ENCODE results near the gene PPBP. TPM values are rescaled to one million over a fixed set of nuclear protein-coding genes. Genes with fewer than 3 reads are reported as not detected.

PPBP gene
- total RNA-seq, 2 donors from 2014 or later, result not detected

DNA sequence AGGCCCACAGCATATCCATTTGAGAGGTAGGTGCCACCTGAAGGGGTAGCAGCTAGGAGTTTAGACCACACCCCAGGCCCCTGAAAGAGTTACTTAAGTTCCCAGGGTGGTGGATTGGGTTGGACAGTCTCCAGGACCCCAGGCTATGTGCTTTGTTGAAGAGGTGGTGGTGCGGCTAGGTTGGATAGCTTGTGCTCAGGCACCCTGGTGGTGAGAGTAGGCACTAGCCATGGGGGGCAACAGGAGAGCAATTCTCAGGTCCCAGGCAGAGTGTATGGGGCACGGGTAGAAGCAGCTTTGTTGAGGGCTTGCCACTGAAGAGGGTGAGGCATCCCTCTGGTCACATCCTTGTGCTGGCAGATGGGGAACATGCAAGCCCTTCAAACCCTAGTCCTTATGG is 11.8 kb downstream of the PPBP start:
- Histone ChIP-seq H3K9me3 (no peaks in the 10 kb centered on the region), H3K4me1 (replicated peaks) (no peaks in the 10 kb centered on the region), H3K36me3 (no peaks in the 10 kb centered on the region), H3K4me3 (no peak overlapping the region), H3K27ac (no peak overlapping the region), H3K27me3 (replicated peaks; ENCODE audit: insufficient read depth) (no peaks in the 10 kb centered on the region)
- no peak for DNase-seq (ENCODE audit: low spot score)
- WGBS, result 75% methylated on average over 2 of the region's 2 CpGs
- TF ChIP-seq, protein P1, sequence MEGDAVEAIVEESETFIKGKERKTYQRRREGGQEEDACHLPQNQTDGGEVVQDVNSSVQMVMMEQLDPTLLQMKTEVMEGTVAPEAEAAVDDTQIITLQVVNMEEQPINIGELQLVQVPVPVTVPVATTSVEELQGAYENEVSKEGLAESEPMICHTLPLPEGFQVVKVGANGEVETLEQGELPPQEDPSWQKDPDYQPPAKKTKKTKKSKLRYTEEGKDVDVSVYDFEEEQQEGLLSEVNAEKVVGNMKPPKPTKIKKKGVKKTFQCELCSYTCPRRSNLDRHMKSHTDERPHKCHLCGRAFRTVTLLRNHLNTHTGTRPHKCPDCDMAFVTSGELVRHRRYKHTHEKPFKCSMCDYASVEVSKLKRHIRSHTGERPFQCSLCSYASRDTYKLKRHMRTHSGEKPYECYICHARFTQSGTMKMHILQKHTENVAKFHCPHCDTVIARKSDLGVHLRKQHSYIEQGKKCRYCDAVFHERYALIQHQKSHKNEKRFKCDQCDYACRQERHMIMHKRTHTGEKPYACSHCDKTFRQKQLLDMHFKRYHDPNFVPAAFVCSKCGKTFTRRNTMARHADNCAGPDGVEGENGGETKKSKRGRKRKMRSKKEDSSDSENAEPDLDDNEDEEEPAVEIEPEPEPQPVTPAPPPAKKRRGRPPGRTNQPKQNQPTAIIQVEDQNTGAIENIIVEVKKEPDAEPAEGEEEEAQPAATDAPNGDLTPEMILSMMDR (IDR thresholded peaks at IDR 0.05), result no peak
- no peak for TF ChIP-seq POLR2AphosphoS5 (IDR thresholded peaks at IDR 0.05)
- intact Hi-C loops (cut with DNase I), result no loop called here

DNA sequence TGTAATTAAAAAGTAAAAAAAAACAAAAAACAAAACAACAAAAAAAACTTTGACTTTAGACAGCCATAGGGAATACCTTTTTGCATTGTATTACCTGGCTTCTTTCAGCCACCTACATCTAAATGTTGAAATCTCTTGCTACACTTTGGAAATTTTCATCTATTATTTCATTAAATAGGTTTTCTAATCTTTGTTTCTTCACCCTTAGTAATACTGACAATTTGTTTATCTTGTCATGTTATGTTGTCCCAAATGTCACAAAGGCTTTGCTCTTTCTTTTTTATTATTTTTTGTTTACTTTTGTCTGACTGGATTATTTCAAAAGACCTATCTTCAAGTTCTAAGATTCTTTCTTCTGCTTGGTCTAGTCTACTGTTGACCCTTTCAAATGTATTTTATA is 13.6 kb downstream of the PPBP start:
- Histone ChIP-seq H3K4me3 (no peak overlapping the region), H3K27me3 (replicated peaks; ENCODE audit: insufficient read depth) (no peaks in the 10 kb centered on the region), H3K4me1 (replicated peaks) (no peaks in the 10 kb centered on the region), H3K9me3 (no peaks in the 10 kb centered on the region), H3K36me3 (no peaks in the 10 kb centered on the region), H3K27ac (no peak overlapping the region)
- no peak for DNase-seq (ENCODE audit: low spot score)
- TF ChIP-seq POLR2AphosphoS5 (IDR thresholded peaks at IDR 0.05), result no peak
- TF ChIP-seq, protein P1 (IDR thresholded peaks at IDR 0.05), result no peak
- TF ChIP-seq POLR2A (IDR thresholded peaks at IDR 0.05), result no peak
- intact Hi-C loops (cut with DNase I), result no loop called here

DNA sequence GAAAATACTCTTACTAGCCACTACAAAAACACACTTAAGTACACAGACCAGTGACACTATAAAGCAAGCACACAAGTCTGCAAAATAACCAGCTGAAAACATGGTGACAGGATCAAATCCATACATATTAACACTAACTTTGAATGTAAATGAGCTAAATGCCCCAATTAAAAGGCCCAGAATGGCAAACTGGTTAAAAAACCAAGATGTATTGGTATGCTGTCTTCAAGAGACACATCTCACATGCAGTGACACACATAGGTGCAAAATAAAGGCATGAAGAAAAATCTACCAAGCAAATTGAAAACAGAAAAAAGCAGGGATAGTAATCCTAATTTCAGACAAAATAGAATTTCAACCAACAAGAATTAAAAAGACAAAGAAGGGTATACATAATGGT is 17.0 kb downstream of the PPBP start:
- H3K9me3 ChIP-seq, result no peaks in the 10 kb centered on the region
- H3K4me1 ChIP-seq (replicated peaks), result no peaks in the 10 kb centered on the region

DNA sequence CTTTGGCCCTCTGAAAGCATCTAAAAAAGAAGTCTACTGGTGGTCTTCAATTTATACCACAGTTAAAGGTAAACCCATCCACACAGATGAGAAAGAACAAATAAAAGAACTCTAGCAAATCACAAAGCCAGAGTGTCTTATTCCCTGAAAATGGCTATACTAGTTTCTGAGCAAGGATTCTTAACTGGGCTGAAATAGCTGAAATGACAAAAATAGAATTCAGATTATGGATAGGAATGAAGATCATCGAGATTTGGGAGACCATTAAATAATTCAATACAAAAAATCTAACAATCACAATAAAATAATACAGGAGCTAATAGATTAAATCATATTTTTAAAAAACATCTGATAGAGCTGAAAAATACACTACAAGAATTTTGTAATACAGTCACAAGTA is 18.0 kb downstream of the PPBP start:
- Histone ChIP-seq H3K4me1 (replicated peaks) (no peaks in the 10 kb centered on the region), H3K4me3 (no peak overlapping the region), H3K36me3 (no peaks in the 10 kb centered on the region), H3K27me3 (replicated peaks; ENCODE audit: insufficient read depth) (no peaks in the 10 kb centered on the region), H3K9me3 (no peaks in the 10 kb centered on the region), H3K27ac (no peak overlapping the region)
- 96% methylated on average over 1 of the region's 1 CpG for whole genome bisulfite sequencing
- DNase-seq (ENCODE audit: low spot score), result no peak
- intact Hi-C loops (cut with DNase I), result no loop called here
- TF ChIP-seq, protein P1 (IDR thresholded peaks at IDR 0.05), result no peak
- no peak for TF ChIP-seq POLR2AphosphoS5 (IDR thresholded peaks at IDR 0.05)
- no peak for TF ChIP-seq POLR2A (IDR thresholded peaks at IDR 0.05)

More for the DNA sequence above, 17.0 kb downstream of the PPBP start:
- Histone ChIP-seq H3K27ac (no peak overlapping the region), H3K27me3 (replicated peaks; ENCODE audit: insufficient read depth) (no peaks in the 10 kb centered on the region), H3K36me3 (no peaks in the 10 kb centered on the region), H3K4me3 (no peak overlapping the region)
- TF ChIP-seq, protein P1 (IDR thresholded peaks at IDR 0.05), result no peak
- TF ChIP-seq POLR2A (IDR thresholded peaks at IDR 0.05) (no peak), POLR2AphosphoS5 (IDR thresholded peaks at IDR 0.05) (no peak)
- no peak for DNase-seq (ENCODE audit: low spot score)
- intact Hi-C loops (cut with DNase I), result no loop called here

DNA sequence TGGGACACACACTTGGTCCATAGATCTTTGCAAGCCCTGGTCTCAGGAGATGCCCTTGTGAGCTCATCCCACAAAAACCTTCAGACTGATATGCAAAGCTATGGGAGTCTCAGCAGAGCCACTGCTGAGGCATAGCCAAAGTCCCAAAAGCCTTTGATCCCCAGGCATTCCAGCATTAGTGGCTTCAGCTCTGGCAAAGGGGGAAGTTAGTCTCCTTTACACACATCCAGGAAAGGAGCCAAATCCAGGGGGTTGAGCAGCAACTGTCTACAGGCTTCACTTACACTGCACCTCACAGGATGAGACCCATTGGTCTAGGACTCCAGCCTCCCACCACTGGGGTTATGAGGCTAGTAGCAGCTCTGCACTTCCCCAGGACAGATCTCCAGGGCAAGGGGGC is 20.1 kb downstream of the PPBP start:
- Histone ChIP-seq H3K27ac (no peak overlapping the region), H3K36me3 (no peaks in the 10 kb centered on the region), H3K9me3 (no peaks in the 10 kb centered on the region), H3K4me3 (no peak overlapping the region), H3K4me1 (replicated peaks) (no peaks in the 10 kb centered on the region), H3K27me3 (replicated peaks; ENCODE audit: insufficient read depth) (peaks cover 3% of the 10 kb centered on the region)
- DNase-seq (ENCODE audit: low spot score), result no peak
- TF ChIP-seq, protein P1 (IDR thresholded peaks at IDR 0.05), result no peak
- TF ChIP-seq POLR2AphosphoS5 (IDR thresholded peaks at IDR 0.05) (no peak), POLR2A (IDR thresholded peaks at IDR 0.05) (no peak)
- intact Hi-C loops (cut with DNase I), result no loop called here
